GM11168 (cell line): ENCODE data around the gene BIN2.

Experiments used
- in situ Hi-C: fragments of 300-500 bp; cut with MboI; formaldehyde crosslinking; loops from one replicate; pipeline ENCODE4 v1.12.0; 2022; ENCODE audit warnings: low sequenced_read_pairs; ENCODE audit not compliant: unreplicated experiment

BIN2 gene

DNA sequence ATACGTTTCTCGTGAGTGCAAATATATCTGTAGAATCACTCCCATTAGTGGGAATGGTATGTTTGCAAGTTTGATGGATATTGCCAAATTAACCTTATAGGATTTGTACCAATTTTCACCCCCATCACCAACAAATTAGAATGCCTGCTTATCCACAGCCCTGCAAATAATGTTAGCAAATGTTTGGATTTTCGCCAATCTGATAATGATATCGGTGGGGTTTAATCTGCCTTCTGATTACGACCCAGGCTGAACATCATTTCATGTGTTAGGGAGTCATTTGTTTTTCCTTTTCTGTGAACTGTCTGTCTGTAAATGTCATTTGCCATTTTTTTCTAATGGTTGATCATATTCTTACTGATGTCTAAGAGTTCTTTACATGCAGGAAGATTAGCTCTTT lies 89.4 kb downstream of the BIN2 start:
- in situ Hi-C loops: no loop called here

DNA sequence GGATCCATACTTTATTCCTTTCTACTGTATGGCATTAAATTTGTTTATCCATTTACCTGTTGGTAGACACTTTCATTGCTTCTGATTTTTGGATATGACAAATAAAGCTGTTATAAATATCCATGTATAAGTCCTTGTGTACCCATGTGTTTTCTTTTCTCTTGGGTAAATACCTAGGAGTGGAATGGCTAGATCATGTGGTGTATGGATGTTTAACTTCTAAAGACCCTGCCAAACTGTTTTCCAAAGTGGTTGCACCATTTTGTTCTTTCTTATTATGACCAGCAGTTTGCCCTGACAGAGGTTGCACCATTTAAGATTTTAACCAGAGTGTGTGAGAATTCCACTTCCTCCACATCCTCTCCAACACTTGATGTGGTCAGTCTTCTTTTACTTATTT lies 91.3 kb downstream of the BIN2 start:
- in situ Hi-C loops: no loop called here
